Common myeloid progenitor, CD34-positive (primary cell): ENCODE data around the gene VWA3B.
"Not testable (repeated sequence)": the region's sequence is repeated elsewhere in the genome, so short reads cannot be mapped to it uniquely, and the experiment has no call there.

ENCODE experiments used
- CTCF ChIA-PET: fragments of 350-600 bp; sonication (Branson Sonifier 250); formaldehyde crosslinking; loops from one replicate; lab custom pipeline; 2021; ENCODE audit warnings: antibody characterized with exemption; lab: Charles Lee
- POLR2A ChIA-PET: fragments of 350-600 bp; sonication (Branson Sonifier 250); formaldehyde crosslinking; loops from one replicate; lab custom pipeline; 2021; ENCODE audit warnings: antibody characterized with exemption; lab: Charles Lee
- DNase-seq, 3 donors: peaks; one replicate each; pipeline versions ENCODE4 v3.0.0 to v3.0.0-alpha.2; 2013
- H3K27ac ChIP-seq, 2 experiments: 1 replicate in 1 of 2; 2 replicates in 1 of 2; pipeline ENCODE4 v1.7.0; 2013; ENCODE audit warnings: inconsistent platforms in 2 of 2, low read length in 2 of 2, mild to moderate bottlenecking in 2 of 2, low read depth in 1 of 2, moderate library complexity in 1 of 2; ENCODE audit not compliant: severe bottlenecking in 2 of 2, insufficient read depth in 1 of 2, poor library complexity in 1 of 2
- H3K27me3 ChIP-seq, 5 experiments: replicated peaks in 2 of 5; 1 replicate in 3 of 5; 2 replicates in 2 of 5; pipeline versions ENCODE4 v1.6.1 to v1.7.0; 2013; ENCODE audit warnings: low read length in 4 of 5, mild to moderate bottlenecking in 2 of 5, moderate library complexity in 2 of 5, inconsistent platforms in 1 of 5; ENCODE audit not compliant: insufficient read depth in 5 of 5, control insufficient read depth in 4 of 5
- H3K36me3 ChIP-seq, 4 experiments: 1 replicate in 2 of 4; 2 replicates in 2 of 4; pipeline versions ENCODE4 v1.6.1 to v1.7.0; 2013; ENCODE audit warnings: low read length in 3 of 4, control low read depth in 1 of 4, mild to moderate bottlenecking in 1 of 4; ENCODE audit not compliant: control insufficient read depth in 4 of 4, insufficient read depth in 4 of 4
- H3K4me1 ChIP-seq, 4 experiments: 1 replicate in 3 of 4; 2 replicates in 1 of 4; pipeline versions ENCODE4 v1.6.1 to v1.7.1; 2013; ENCODE audit warnings: low read length in 3 of 4, mild to moderate bottlenecking in 3 of 4, control low read depth in 1 of 4, inconsistent platforms in 1 of 4, moderate library complexity in 1 of 4; ENCODE audit not compliant: control insufficient read depth in 4 of 4, insufficient read depth in 4 of 4; ENCODE audit errors: control extremely low read depth in 1 of 4
- H3K4me3 ChIP-seq, 7 experiments: 1 replicate in 4 of 7; 2 replicates in 3 of 7; pipeline versions ENCODE4 v1.5.1 to v1.7.0; 2013; ENCODE audit warnings: mild to moderate bottlenecking in 7 of 7, low read length in 6 of 7, moderate library complexity in 6 of 7, inconsistent platforms in 2 of 7, low read depth in 2 of 7, control low read depth in 1 of 7; ENCODE audit not compliant: insufficient read depth in 4 of 7, control insufficient read depth in 1 of 7; ENCODE audit errors: extremely low read depth in 1 of 7
- H3K9me3 ChIP-seq, 5 experiments: 1 replicate in 4 of 5; 2 replicates in 1 of 5; pipeline versions ENCODE4 v1.6.1 to v1.7.1; 2013; ENCODE audit warnings: low read length in 4 of 5, mild to moderate bottlenecking in 2 of 5, inconsistent platforms in 1 of 5, low read depth in 1 of 5, moderate library complexity in 1 of 5; ENCODE audit not compliant: control insufficient read depth in 4 of 5, insufficient read depth in 2 of 5; ENCODE audit errors: control extremely low read depth in 1 of 5
- WGBS: methylation state at CpG from one replicate; pipeline ENCODE4 v1.1.5; 2013; ENCODE audit not compliant: insufficient coverage; 5-methylcytosine and 5-hydroxymethylcytosine counted together

Gene VWA3B

DNA sequence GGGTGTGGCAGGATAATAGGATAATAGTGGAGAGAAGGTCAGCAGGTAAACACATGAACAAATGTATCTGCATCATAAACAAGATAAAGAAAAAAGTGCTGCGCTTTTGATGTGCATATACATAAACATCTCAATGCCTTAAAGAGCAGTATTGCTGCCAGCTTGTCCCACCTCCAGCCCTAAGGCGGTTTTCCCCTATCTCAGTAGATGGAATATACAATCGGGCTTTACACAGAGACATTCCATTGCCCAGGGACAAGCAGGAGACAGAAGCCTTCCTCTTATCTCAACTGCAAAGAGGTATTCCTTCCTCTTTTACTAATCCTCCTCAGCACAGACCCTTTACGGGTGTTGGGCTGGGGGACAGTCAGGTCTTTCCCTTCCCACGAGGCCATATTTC lies 43.1 kb downstream of the VWA3B start:
- DNase-seq, H3K27ac ChIP-seq, H3K4me3 ChIP-seq, H3K27me3 ChIP-seq, H3K9me3 ChIP-seq, POLR2A ChIA-PET, H3K36me3 ChIP-seq, CTCF ChIA-PET: not testable (repeated sequence)
- H3K4me1 ChIP-seq = peaks cover 0 to 11% (median 9%) of the 10 kb centered on the region in 4 experiments
- 73% methylated on average over 4 of the region's 5 CpGs for WGBS

DNA sequence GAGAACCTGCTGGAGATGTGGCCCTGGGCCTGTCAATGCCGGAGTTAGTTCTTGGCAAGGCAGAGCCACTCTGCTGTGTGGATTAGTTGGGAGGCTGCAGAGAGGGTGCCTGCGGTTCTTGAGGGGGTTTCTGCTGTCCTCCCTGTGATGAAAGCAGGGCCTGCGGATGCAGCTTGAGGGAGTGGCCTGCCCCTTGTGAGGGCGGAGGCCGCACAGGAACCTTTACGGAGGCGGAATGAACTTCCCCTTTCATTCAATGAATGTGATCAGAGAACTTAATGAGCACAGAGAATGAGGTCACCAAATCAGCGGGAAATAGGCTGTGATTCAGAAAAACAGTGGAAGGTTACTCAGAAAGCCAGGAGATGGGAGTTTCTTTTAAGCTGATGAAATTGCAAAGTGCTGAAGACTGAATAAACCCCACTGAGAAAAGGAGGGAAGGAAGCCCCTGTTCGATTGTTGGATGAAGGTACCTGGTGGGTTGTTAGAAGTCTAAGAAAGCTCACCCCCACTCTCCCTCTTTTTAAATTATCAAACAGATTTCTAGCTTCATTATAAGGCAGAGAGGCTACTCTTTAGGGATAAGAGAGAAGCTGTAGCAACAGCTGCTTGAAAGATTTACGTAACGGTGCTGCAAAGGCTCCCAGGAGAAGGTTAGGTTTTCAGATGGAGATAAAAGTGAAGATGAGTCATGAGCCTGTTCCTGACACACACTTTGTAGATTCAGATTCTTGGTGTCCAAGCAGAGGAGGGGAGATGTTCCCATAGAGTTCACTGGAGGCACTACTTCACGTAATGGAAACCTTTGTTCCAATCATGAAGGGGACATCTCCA lies 47.4 kb downstream of the VWA3B start:
- POLR2A ChIA-PET = no interaction called here
- WGBS = 38% methylated on average over 10 of the region's 12 CpGs
- Histone ChIP-seq H3K27me3 (no peaks in the 10 kb centered on the region), H3K4me3 (peak overlapping the region in 1 of 7 experiments; percentile 38), H3K36me3 (no peaks in the 10 kb centered on the region), H3K27ac (no peak overlapping the region), H3K9me3 (no peaks in the 10 kb centered on the region), H3K4me1 (peaks cover 0 to 11% (median 9%) of the 10 kb centered on the region in 4 experiments)
- CTCF ChIA-PET = interaction anchor here (1.0 to 1.2 kb wide), 4 partner anchors 9 to 434 kb away, joined by 3 read pairs; no protein-coding TSS in a partner anchor
- peak; percentile 81 to 98 (median 97) for DNase-seq

DNA sequence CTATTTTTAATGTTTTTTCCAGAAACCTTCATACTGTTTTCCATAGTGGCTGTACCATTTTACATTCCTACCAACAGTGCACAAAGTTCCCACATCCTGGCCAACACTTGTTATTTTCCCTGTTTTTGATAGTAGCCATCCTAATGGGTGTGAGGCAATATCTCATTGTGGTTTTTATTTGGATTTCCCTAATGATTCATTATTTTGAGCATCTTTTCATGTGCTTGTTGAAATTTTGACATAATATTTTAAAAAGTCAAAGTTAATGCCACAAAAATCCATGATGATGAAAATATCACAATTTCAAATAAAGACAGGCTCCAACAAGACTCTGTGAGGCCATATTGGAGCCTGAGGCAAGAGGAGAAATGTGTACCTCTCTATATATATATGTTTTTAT lies 50.2 kb downstream of the VWA3B start:
- Histone ChIP-seq H3K9me3 (no peaks in the 10 kb centered on the region), H3K36me3 (no peaks in the 10 kb centered on the region), H3K27me3 (no peaks in the 10 kb centered on the region), H3K4me1 (peaks cover 0 to 11% (median 9%) of the 10 kb centered on the region in 4 experiments), H3K4me3 (no peak overlapping the region), H3K27ac (no peak overlapping the region)
- ChIA-PET CTCF (no interaction called here), POLR2A (no interaction called here)
- no peak for DNase-seq

DNA sequence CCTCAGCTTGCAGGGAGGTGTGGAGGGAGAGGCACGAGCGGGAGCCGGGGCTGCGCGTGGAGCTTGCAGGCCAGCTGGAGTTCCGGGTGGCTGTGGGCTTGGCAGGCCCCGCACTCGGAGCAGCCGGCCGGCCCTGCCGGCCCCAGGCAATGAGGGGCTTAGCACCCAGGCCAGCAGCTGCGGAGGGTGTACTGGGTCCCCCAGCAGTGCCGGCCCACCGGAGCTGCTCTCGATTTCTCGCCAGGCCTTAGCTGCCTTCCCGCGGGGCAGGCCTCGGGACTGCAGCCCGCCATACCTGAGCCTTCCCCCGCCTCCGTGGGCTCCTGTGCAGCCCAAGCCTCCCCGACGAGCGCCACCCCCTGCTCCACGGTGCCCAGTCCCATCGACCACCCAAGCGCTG lies 52.0 kb downstream of the VWA3B start:
- DNase-seq, H3K27me3 ChIP-seq, H3K27ac ChIP-seq, H3K4me1 ChIP-seq, H3K4me3 ChIP-seq, H3K36me3 ChIP-seq, H3K9me3 ChIP-seq, POLR2A ChIA-PET: not testable (repeated sequence)
- CTCF ChIA-PET = interaction anchor here (0.9 kb wide), 1 partner anchor 17 kb away, joined by 3 read pairs; no protein-coding TSS in a partner anchor
- 97% methylated on average over 23 of the region's 28 CpGs for WGBS

DNA sequence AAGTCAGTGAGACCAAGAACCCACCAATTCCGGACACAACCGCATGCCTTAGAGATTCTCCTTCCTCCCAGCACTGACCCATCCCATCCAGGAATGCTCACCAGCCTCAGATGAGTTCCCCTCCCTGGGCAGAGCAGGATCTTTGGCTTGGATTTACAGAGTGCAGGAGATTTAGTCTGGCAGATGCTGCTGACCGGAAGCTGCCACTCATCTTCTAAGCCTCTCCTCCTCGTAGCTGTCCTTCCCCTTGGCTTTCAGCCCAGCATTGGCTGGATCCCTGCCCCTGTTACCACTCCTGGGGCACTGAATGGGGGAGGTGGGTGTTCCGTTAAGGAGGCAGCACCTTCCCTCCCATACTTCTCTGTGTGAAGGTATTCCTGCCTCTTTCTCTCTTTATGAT lies 53.2 kb downstream of the VWA3B start:
- Histone ChIP-seq H3K9me3 (no peaks in the 10 kb centered on the region), H3K4me1 (no peaks in the 10 kb centered on the region), H3K27me3 (no peaks in the 10 kb centered on the region), H3K27ac (no peak overlapping the region), H3K36me3 (no peaks in the 10 kb centered on the region), H3K4me3 (no peak overlapping the region)
- no peak for DNase-seq
- WGBS = 72% methylated on average over 2 of the region's 5 CpGs
- ChIA-PET POLR2A (no interaction called here), CTCF (interaction anchor here (0.5 kb wide), 1 partner anchor 1000 kb away, joined by 3 read pairs; no protein-coding TSS in a partner anchor)

DNA sequence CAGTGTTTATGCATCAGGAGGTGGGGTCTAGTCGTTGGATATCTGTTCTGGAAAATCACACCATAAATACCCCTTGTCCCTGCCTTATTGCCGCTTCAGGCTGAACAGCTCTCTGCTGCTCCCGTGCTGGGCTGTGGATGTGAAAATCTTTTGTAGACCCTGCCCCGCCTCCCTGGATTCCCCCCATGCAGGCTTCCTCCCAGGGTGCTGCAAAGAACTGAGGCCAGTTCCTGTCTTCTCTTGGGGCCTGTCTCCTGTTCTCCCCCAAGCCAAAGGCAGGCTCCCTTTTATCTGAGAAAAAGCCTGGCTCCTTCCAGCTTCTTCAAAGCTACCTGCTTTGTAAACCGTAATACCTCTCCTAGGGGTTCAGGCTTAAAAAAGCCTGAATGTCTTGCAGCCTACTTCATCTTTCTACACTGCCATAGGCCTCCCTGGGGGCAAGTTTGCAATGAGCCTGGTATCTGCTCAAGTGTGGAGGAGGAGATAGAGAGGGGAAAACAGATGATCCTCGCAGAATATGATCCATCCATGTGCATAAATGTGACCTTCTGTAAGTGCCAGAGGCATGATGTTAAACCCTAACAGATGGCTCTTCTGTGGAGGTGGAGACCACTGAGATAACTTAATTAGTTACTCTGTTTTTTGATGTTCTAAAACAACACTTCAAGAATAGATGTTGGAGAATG lies 55.3 kb downstream of the VWA3B start:
- CTCF ChIA-PET = interaction anchor here (1.3 kb wide), 1 partner anchor 8 kb away, joined by 3 read pairs; no protein-coding TSS in a partner anchor
- no peak overlapping the region for H3K27ac ChIP-seq
- H3K27me3 ChIP-seq = peaks cover 0 to 2% (median 0%) of the 10 kb centered on the region in 5 experiments
- H3K9me3 ChIP-seq = peaks cover 0 to 3% (median 0%) of the 10 kb centered on the region in 5 experiments
- 83% methylated on average over 4 of the region's 6 CpGs for WGBS
- POLR2A ChIA-PET = no interaction called here
- no peaks in the 10 kb centered on the region for H3K4me1 ChIP-seq
- no peaks in the 10 kb centered on the region for H3K36me3 ChIP-seq
- no peak overlapping the region for H3K4me3 ChIP-seq
- no peak for DNase-seq

DNA sequence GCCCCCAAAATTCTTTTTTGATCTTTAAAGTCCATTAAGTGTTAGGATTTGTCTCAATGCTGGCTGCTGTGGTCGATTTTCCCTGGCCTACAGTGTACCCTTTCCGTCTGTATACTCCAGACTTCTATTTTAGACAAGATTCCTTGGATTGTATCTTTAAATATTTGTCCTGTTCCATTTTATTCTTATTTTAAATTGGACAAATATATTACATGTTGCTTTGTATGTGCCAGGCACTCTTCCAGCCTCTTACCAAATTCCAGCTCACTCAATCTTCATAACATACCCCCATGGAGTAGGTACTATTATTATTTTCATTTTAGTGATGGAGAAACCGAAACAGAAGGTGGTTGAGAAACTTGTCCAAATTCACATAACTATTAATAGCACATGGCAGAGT lies 58.1 kb downstream of the VWA3B start:
- no CpG with 5 or more reads among the region's 3 CpGs for WGBS
- no peak overlapping the region for H3K27ac ChIP-seq
- peaks cover 0 to 7% (median 0%) of the 10 kb centered on the region in 4 experiments for H3K4me1 ChIP-seq
- peaks cover 0 to 2% (median 0%) of the 10 kb centered on the region in 5 experiments for H3K27me3 ChIP-seq
- H3K9me3 ChIP-seq = peaks cover 0 to 3% (median 0%) of the 10 kb centered on the region in 5 experiments
- CTCF ChIA-PET = interaction anchor here (0.9 kb wide), 1 partner anchor 239 kb away, joined by 4 read pairs; no protein-coding TSS in a partner anchor
- DNase-seq = no peak
- no peak overlapping the region for H3K4me3 ChIP-seq
- H3K36me3 ChIP-seq = no peaks in the 10 kb centered on the region
- POLR2A ChIA-PET = no interaction called here
